Measurements from ENCODE around the gene STRIT1. TPM values are rescaled to one million over a fixed set of nuclear protein-coding genes. Genes with fewer than 3 reads are reported as not detected.
"Not testable (repeated sequence)": the region's sequence is repeated elsewhere in the genome, so short reads cannot be mapped to it uniquely, and the experiment has no call there.

The STRIT1 gene
- total RNA-seq, 1 donor from 2014 or later = not detected

DNA sequence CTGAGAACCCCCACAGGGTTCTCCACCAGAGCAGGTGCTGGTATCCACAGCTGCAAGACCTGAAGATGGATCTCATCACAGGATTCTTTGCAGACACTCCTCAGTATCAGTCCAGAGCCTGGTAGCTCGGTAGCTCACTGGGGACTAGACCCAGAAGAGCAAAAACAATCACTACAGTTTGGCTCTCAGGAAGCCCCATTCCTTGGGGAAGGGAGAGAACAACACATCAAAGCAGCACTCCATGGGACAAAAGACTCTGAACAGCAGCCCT lies 22.2 kb downstream of the STRIT1 start:
- no peak for DNase-seq (ENCODE audit: low read depth, low spot score)

DNA sequence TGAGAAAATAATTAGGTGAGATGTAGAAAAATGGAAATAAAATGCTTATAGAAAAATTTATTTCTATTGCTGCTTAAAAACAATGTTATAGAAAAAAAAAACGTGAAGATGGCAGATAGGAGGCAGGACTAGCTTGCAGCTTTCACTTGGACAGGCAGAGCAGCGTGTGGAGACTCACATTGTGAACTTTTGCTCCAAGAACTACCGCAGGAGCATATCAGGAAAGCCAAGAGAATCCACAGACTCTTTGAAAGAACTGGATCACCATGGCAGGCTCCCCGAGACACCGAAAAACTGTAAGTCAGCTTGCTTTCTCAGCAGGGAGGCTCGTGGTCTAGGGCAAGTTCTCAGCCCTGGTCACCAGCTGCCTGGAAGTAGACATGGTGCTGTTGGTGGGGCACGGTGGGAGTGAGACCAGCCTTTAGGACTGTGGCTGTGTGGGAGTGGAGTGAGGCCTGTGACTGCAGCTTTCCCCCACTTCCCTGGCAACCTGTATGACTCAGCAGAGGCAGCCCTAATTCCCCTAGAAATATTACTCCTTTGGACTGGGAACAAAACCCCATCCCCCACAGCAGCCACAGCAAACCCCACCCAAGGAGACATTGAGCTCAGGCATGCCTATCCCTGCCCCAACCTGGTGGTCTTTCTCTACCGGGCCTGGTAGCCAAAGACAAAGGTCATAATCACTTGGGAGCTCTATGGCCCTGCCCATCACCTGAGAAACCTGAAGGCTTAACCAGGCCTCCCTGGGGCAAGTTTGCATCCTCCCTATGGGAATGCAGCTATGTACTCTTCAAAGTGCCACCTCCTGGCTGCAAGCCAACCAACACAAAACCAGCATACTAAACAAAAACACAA lies 22.8 kb downstream of the STRIT1 start:
- no peak for DNase-seq (ENCODE audit: low read depth, low spot score)

GRCh38 chr3:155270063-155270462 lies 23.4 kb downstream of the STRIT1 start:
- DNase-seq (ENCODE audit: low read depth, low spot score) = no peak

- not testable (repeated sequence) for DNase-seq (ENCODE audit: low read depth, low spot score)
These were observed 30.6 kb downstream of the STRIT1 start for GRCh38 chr3:155262855-155263254.

- no peak for DNase-seq (ENCODE audit: low read depth, low spot score)
These were observed 31.2 kb downstream of the STRIT1 start for GRCh38 chr3:155262295-155262694.

- no peak for DNase-seq (ENCODE audit: low read depth, low spot score)
These were observed 39.0 kb downstream of the STRIT1 start for GRCh38 chr3:155254445-155254844.

DNA sequence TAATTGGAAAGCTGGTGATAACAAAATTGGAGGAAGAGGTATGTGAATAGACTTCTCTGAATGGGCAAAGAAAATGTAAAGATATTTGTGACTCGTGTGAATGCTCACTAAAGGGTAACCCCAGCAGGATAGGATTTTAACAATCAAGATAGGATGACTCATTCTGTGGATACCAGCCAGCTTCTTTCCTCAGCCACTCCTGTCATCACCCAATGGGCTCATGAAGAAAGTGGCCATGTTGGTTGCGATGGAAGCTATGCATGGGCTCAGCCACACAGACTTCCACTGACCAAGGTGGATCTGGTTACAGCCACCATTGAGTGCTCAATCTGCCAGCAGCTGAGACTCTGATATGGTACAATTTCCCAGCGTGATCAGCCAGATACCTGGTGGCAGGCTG lies 40.9 kb downstream of the STRIT1 start:
- no peak for DNase-seq (ENCODE audit: low read depth, low spot score)

GRCh38 chr3:155252021-155252420 lies 41.5 kb downstream of the STRIT1 start:
- no peak for DNase-seq (ENCODE audit: low read depth, low spot score)

DNA sequence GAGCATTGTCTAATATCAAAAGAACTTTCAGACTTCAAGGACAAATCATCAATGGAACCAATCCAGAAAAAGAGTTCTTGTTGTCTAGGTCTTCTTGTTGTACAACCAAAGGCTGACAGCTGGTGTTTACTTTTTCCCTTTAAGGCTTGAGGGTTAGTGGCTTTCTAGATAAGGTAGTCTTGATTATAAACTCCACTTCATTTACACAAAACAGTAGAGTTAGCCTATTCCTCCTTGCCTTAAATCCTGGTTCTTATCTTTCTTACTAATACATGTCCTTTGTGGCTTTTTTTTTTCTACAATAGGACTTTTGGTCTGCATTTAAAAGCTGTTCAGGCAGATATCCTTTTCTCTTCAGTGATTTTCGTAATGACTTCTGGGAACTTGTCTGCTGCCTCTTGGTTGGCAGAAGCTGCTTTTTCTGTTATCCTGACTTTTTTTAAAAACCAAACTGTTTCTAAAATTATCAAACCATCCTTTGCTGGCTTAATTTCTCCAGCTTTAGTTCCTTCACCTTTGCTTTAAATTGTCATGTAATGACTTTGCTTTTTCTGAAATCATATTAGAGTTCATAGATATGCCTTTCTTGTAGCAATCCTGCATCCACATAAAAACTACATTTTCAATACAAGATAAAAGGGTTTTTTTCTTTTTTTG lies 44.8 kb downstream of the STRIT1 start:
- DNase-seq (ENCODE audit: low read depth, low spot score) = no peak

DNA sequence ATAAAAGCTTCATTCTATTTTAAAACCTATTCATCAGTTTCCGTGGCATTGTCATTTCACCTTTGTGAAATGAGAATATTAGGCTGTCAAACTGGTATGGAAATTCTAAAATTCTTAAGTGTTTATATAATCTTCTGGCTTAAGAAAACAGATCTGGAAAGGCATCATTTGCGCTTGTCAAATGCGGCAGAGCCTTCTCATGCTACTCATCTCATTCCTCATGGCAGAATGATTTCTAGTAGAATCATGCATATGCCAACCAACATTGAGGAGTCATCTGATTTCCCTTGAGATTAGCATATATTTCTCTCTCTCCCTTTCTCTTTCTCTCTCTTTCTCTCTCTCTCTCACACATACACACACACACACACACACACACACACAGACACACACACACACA lies 48.8 kb downstream of the STRIT1 start:
- DNase-seq (ENCODE audit: low read depth, low spot score) = no peak

DNA sequence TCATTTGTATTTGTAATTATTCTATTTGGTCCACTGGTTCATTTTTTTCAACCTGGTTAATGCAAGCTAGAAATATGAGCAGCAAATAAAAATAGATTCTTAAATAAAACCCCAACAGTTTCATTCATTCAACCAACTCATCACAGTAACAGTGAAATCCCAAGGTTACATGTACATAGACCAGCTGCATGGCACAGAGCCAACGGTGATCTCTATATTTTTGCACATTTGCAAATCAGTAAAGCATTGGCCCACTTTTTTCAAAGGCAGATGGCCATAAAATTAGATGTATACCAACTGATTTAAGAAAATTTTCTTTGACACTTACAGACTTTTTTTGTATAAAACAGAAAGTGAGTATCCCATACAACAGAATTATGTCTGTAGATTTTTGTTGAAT lies 49.3 kb downstream of the STRIT1 start:
- DNase-seq (ENCODE audit: low read depth, low spot score) = no peak

- no peak for DNase-seq (ENCODE audit: low read depth, low spot score)
These were observed 50.0 kb downstream of the STRIT1 start for GRCh38 chr3:155243512-155243921.

DNA sequence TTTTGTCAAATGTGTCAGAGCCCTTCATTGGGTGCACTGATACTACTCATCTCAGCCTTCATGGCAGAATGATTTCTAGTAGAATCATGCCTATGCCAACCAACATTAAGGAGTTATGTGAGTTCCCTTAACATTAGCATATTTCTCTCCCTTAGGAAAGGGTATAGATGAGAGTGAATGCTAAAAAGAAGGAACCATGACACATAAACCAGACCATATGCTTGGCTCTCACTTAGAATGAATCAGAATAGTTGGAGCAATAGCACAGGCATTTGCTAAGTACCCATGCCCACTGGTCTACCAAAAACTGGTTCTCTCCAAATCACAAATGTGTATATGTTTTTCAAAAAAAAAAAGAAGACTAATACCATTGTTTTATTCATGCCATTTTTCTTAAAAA lies 51.1 kb downstream of the STRIT1 start:
- DNase-seq (ENCODE audit: low read depth, low spot score) = no peak

DNA sequence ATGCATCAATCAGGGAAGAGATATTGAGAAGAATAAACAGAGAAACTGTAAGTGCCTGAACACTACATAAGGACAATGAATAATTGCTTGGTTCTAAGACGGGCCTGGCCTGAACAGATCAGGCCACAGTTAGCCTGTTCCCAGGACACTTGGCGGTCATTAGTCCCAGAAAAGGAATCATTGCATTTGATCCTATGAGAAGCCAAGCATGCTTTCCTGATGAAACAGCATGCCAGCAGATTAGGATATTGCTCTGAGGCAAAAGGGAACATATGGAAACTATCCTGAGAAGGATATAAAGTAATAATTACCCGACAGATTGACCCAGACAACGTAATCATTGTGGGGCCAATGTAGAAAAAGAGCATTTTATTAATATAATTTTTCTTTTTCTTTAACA lies 51.9 kb downstream of the STRIT1 start:
- DNase-seq (ENCODE audit: low read depth, low spot score) = no peak

Other genes with a start within 250 kb of the STRIT1 start
- gene MME, start 213.4 kb downstream of the STRIT1 start, total RNA-seq = 15.1 and 16.5 TPM in 2 replicates

All from pulmonary artery endothelial cell (primary cell).